ENCODE measurements around the gene VWF.

- TF ChIP-seq CTCF (IDR thresholded peaks at IDR 0.05; ENCODE audit: low read length) (no peak), EZH2 (IDR thresholded peaks at IDR 0.05; ENCODE audit: borderline replicate concordance, low read length) (no peak)
Measured at GRCh38 chr12:6037459-6037858, 87.0 kb downstream of the VWF start.

All from OCI-LY1 (cell line).